Bronchial epithelial cell (primary cell): ENCODE results near the gene SNX32. TPM values are rescaled to one million over a fixed set of nuclear protein-coding genes. Genes with fewer than 3 reads are reported as not detected.
A peak's percentile ranks its signal among the peaks of the same experiment; 100 is the strongest.

ENCODE experiments used
- DNase-seq: peaks from one replicate; pipeline ENCODE4 v3.0.0-alpha.2; 2010; ENCODE audit warnings: low read depth
- FAIRE-seq: peaks from 2 replicates; lab custom pipeline; 2011; peaks lifted over from hg19 to GRCh38; lab: Jason Lieb, UNC
- H3K27me3 ChIP-seq: 2 replicates; pipeline ENCODE4 v1.5.1; 2011; ENCODE audit warnings: low read length; ENCODE audit not compliant: control insufficient read depth, insufficient read depth
- H3K36me3 ChIP-seq: 2 replicates; pipeline ENCODE4 v1.5.1; 2011; ENCODE audit warnings: low read length; ENCODE audit not compliant: control insufficient read depth, insufficient read depth
- H3K4me3 ChIP-seq: 2 replicates; pipeline ENCODE4 v1.5.1; 2011; ENCODE audit warnings: mild to moderate bottlenecking, low read depth, low read length, control low read depth
- CTCF ChIP-seq: IDR thresholded peaks from 2 replicates; pipeline ENCODE4 v1.5.1; 2011; ENCODE audit warnings: mild to moderate bottlenecking, moderate library complexity, low read length, control low read depth, inconsistent platforms; ENCODE audit not compliant: insufficient read depth, severe bottlenecking
- total RNA-seq: library from RNA; depleted of rRNA; stranded (reverse); fragments of >200 nt; gene quantifications from 2 replicates; pipeline ENCODE4 v1.2.1, GENCODE V29; 2014

The SNX32 gene
- total RNA-seq, 1 donor from 2014 or later, result not detected

- no peak for DNase-seq
Measured at GRCh38 chr11:65849366-65849765, 15.6 kb downstream of the SNX32 start.

GRCh38 chr11:65849771-65850216 is 16.0 kb downstream of the SNX32 start:
- TF ChIP-seq CTCF, result no peak
- no peak for FAIRE-seq
- H3K27me3 ChIP-seq, result no peaks in the 10 kb centered on the region
- DNase-seq, result no peak
- peaks cover 17% of the 10 kb centered on the region for H3K36me3 ChIP-seq
- no peak overlapping the region for H3K4me3 ChIP-seq

More at GRCh38 chr11:65849366-65849765, 15.6 kb downstream of the SNX32 start:
- no peaks in the 10 kb centered on the region for H3K27me3 ChIP-seq
- FAIRE-seq, result no peak
- H3K36me3 ChIP-seq, result peaks cover 15% of the 10 kb centered on the region
- no peak overlapping the region for H3K4me3 ChIP-seq
- no peak for TF ChIP-seq CTCF

- TF ChIP-seq CTCF, result no peak
- Histone ChIP-seq H3K27me3 (no peaks in the 10 kb centered on the region), H3K36me3 (peaks cover 24% of the 10 kb centered on the region), H3K4me3 (no peak overlapping the region)
- DNase-seq, result no peak
- FAIRE-seq, result peak; percentile 70
Measured at GRCh38 chr11:65850217-65851082, 16.7 kb downstream of the SNX32 start.

- DNase-seq (no peak), FAIRE-seq (no peak)
- peaks cover 30% of the 10 kb centered on the region for H3K36me3 ChIP-seq
- no peaks in the 10 kb centered on the region for H3K27me3 ChIP-seq
- H3K4me3 ChIP-seq, result no peak overlapping the region
- TF ChIP-seq CTCF, result peak; percentile 55
Measured at GRCh38 chr11:65851083-65851579, 17.4 kb downstream of the SNX32 start.

- peaks cover 34% of the 10 kb centered on the region for H3K36me3 ChIP-seq
- no peak overlapping the region for H3K4me3 ChIP-seq
- FAIRE-seq, result no peak
- no peaks in the 10 kb centered on the region for H3K27me3 ChIP-seq
- TF ChIP-seq CTCF, result no peak
- DNase-seq, result no peak
Measured at GRCh38 chr11:65851811-65852507, 18.2 kb downstream of the SNX32 start.
